Sigmoid colon (tissue), 7 donors: Measurements from ENCODE around the gene ATP2B2. TPM values are rescaled to one million over a fixed set of nuclear protein-coding genes. Genes with fewer than 3 reads are reported as not detected.

ENCODE experiments used
- DNase-seq: peaks from one replicate; pipeline ENCODE4 v3.0.0-alpha.2; 2019
- H3K27ac ChIP-seq, 4 donors: fragments of 200-600 bp; sonication (generic); one replicate each; pipeline ENCODE4 v1.5.1; 2016 to 2019; ENCODE audit warnings: mild to moderate bottlenecking in 1 of 4
- H3K27me3 ChIP-seq, 3 donors: fragments of 200-600 bp; sonication (generic); one replicate each; pipeline ENCODE4 v1.5.1; 2019; ENCODE audit warnings: mild to moderate bottlenecking in 1 of 3
- H3K36me3 ChIP-seq, 4 donors: fragments of 200-600 bp; sonication (generic); one replicate each; pipeline ENCODE4 v1.5.1; 2016 to 2019
- H3K4me1 ChIP-seq, 4 donors: fragments of 200-600 bp; sonication (generic); one replicate each; pipeline ENCODE4 v1.5.1; 2017 to 2019
- H3K4me3 ChIP-seq, 4 donors: fragments of 200-600 bp; sonication (generic); one replicate each; pipeline ENCODE4 v1.5.1; 2017 to 2019; ENCODE audit warnings: mild to moderate bottlenecking in 2 of 4, moderate library complexity in 1 of 4
- H3K9me3 ChIP-seq, 4 donors: fragments of 200-600 bp in 3 of 4; sonication (generic) in 3 of 4; one replicate each; pipeline versions ENCODE4 v1.5.1 to v1.6.1; 2013 to 2019
- EP300 ChIP-seq, 4 donors: sonication (generic); formaldehyde crosslinking; IDR thresholded peaks; one replicate each; pipeline ENCODE4 v1.6.1; 2017; ENCODE audit warnings: antibody characterized with exemption in 4 of 4
- POLR2A ChIP-seq, 2 donors: fragments of 450-650 bp; IDR thresholded peaks; one replicate each; pipeline ENCODE4 v1.6.1; 2016; ENCODE audit warnings: antibody characterized with exemption in 2 of 2, mild to moderate bottlenecking in 2 of 2, moderate library complexity in 2 of 2
- POLR2AphosphoS5 ChIP-seq, 4 donors: sonication (generic); formaldehyde crosslinking; IDR thresholded peaks; one replicate each; pipeline ENCODE4 v1.6.1; 2017; ENCODE audit warnings: antibody characterized with exemption in 4 of 4
- whole genome bisulfite sequencing, 2 donors: extraction: QIAGEN DNeasy Blood & Tissue Kit; methylation state at CpG; one replicate each; pipeline ENCODE4 v1.1.7; 2013; 5-methylcytosine and 5-hydroxymethylcytosine counted together
- intact Hi-C: fragments of 100-400 bp; cut with DNase I; formaldehyde crosslinking; loops from one replicate; pipeline ENCODE4 v1.15.1; 2023
- polyA plus RNA-seq, 3 donors: library from polyadenylated mRNA; stranded (reverse); fragments of 200-250 nt; gene quantifications; one replicate each; pipeline ENCODE4 v1.2.3, GENCODE V29; 2013
- total RNA-seq, 4 donors: library from RNA; depleted of rRNA; stranded (reverse); fragments of >200 nt; gene quantifications; one replicate each; pipeline ENCODE4 v1.1.0, GENCODE V29; 2016
- TF ChIP-seq, protein P1 (sequence below), 4 experiments: fragments of 450-650 bp in 3 of 4; fragments of 200-600 bp in 1 of 4; IDR thresholded peaks; one replicate each; pipeline ENCODE4 v1.5.1; 2016 to 2019; ENCODE audit warnings: antibody characterized with exemption in 4 of 4, mild to moderate bottlenecking in 3 of 4, moderate library complexity in 2 of 4
- donor health status: healthy with polysubstance abuse.
- donor health status: Bipolar disorder and iron deficiency.
- donor health status: healthy.

ATP2B2 gene
- total and polyA plus RNA-seq, 7 donors: under 0.01 to 0.83 (median 0.23) TPM; not detected in 3

DNA sequence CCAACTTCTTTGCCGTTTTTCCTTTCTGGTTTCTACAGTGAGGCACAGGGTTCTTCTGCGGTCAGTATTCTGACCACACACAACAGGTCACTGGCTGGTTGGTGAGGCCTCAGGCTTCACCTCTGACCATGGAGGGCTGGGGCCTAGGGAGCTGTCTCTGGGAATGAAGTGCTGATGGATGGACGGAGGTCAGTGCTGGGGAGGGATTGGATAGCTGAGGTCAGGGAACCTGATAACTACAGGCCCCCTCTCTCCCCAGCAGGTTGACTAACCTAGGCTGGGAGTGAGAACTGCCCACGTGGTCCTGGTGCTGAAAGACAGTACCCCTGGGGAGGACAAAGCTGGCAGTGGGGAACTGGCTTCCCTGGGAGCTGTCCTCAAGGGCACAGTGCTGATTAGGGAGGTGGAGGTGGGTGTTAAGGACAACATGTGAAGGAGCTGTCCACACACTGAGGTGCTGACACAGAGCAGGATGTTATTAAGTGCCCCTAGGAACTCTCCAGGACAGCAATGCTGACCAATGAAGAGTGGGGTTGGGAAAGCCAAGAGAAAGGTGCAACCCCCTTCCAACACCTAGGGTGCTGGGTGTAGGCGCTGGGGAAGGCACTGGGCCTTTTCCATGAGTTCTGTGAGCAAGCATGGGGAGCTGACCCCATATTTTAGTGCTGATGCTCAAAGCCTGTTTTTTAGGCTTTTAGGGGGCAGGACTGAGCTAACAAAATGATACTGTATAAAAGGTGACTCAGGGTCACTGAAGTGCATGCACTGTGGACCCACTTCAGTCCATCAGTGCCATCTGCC lies 45.2 kb downstream of the ATP2B2 start:
- no peaks in the 10 kb centered on the region for H3K36me3 ChIP-seq
- TF ChIP-seq, protein P1, sequence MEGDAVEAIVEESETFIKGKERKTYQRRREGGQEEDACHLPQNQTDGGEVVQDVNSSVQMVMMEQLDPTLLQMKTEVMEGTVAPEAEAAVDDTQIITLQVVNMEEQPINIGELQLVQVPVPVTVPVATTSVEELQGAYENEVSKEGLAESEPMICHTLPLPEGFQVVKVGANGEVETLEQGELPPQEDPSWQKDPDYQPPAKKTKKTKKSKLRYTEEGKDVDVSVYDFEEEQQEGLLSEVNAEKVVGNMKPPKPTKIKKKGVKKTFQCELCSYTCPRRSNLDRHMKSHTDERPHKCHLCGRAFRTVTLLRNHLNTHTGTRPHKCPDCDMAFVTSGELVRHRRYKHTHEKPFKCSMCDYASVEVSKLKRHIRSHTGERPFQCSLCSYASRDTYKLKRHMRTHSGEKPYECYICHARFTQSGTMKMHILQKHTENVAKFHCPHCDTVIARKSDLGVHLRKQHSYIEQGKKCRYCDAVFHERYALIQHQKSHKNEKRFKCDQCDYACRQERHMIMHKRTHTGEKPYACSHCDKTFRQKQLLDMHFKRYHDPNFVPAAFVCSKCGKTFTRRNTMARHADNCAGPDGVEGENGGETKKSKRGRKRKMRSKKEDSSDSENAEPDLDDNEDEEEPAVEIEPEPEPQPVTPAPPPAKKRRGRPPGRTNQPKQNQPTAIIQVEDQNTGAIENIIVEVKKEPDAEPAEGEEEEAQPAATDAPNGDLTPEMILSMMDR (IDR thresholded peaks at IDR 0.05): no peak
- TF ChIP-seq EP300 (IDR thresholded peaks at IDR 0.05): no peak
- no peak for TF ChIP-seq POLR2AphosphoS5 (IDR thresholded peaks at IDR 0.05)
- no peak for TF ChIP-seq POLR2A (IDR thresholded peaks at IDR 0.05)
- no peaks in the 10 kb centered on the region for H3K9me3 ChIP-seq
- no peak overlapping the region for H3K27ac ChIP-seq
- DNase-seq: no peak
- intact Hi-C loops: no loop called here
- H3K4me1 ChIP-seq: no peaks in the 10 kb centered on the region
- H3K27me3 ChIP-seq: peaks cover 0 to 5% (median 0%) of the 10 kb centered on the region in 3 donors
- H3K4me3 ChIP-seq: no peak overlapping the region
- WGBS, 2 donors: 42 to 46% methylated on average over 5 of the region's 5 CpGs

DNA sequence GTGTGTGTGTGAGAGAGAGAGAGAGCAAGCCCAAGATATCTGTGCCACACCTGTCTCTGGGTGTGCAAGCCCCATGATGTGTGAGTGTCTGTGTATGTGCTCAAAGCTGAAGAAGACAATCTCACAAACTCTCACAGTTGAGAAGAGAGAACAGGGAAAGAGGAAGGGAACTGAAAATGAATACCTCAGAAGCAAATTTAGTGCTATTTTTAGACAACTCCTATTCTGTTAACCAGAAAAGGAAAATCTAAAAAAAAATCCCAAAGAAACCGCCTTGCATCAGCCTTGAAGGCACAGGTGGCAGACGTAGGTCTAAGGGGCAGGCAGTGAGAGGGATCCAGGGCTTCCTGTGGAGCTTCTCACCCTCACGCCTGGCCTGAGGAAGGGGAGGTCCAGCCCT lies 47.8 kb downstream of the ATP2B2 start:
- TF ChIP-seq EP300 (IDR thresholded peaks at IDR 0.05) (no peak), POLR2AphosphoS5 (IDR thresholded peaks at IDR 0.05) (no peak), POLR2A (IDR thresholded peaks at IDR 0.05) (no peak)
- TF ChIP-seq, protein P1 (IDR thresholded peaks at IDR 0.05): no peak
- intact Hi-C loops: no loop called here

DNA sequence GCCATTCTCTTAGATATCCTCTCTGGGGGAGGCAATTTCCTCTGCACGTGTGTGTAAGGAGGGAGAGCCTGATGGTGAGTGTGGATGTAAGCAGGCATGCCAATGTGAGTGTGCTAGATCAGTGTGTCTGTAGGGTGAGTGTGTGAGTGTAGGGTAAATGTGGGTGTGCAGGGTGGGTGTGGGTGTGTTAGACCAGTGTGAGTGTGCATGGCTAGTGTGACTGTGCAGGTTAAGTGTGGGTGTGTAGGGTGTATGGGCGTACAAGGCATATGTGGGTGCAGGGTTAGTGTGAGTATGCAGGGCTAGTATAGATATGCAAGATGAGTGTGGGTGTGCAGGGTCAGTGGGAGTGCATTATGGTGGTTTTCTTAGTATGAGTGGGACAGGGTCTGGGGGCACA lies 48.4 kb downstream of the ATP2B2 start:
- no peak for TF ChIP-seq EP300 (IDR thresholded peaks at IDR 0.05)
- H3K4me1 ChIP-seq: no peaks in the 10 kb centered on the region
- 60 to 61% methylated on average over 2 of the region's 2 CpGs for WGBS, 2 donors

More for the DNA sequence above, 47.8 kb downstream of the ATP2B2 start:
- WGBS, 2 donors: 24 to 34% methylated on average over 3 of the region's 3 CpGs
- H3K9me3 ChIP-seq: no peaks in the 10 kb centered on the region
- no peaks in the 10 kb centered on the region for H3K36me3 ChIP-seq
- no peaks in the 10 kb centered on the region for H3K4me1 ChIP-seq
- peaks cover 0 to 5% (median 0%) of the 10 kb centered on the region in 3 donors for H3K27me3 ChIP-seq
- no peak overlapping the region for H3K4me3 ChIP-seq
- DNase-seq: no peak
- H3K27ac ChIP-seq: no peak overlapping the region

DNA sequence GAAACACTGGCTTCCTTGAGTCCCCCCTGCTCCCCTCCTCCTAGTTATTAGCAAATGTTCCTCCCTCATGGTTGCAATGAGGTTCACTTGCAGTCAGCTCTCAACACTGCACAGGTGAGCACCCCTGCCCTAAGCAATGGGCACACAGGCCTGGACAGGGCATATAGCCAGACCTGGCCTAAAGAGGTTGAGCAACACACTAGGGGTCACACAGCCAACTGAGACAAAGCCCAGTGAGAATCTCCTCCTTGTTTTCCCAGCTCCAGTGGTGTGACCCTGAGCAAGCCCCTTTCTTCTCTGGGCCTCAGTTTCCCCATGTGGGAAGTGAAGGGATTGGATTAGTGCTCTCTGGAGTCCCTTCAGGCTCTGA lies 49.9 kb downstream of the ATP2B2 start:
- Histone ChIP-seq H3K36me3 (no peaks in the 10 kb centered on the region), H3K4me3 (no peak overlapping the region), H3K27me3 (peaks cover 0 to 11% (median 0%) of the 10 kb centered on the region in 3 donors), H3K9me3 (no peaks in the 10 kb centered on the region), H3K27ac (no peak overlapping the region), H3K4me1 (no peaks in the 10 kb centered on the region)
- intact Hi-C loops: no loop called here
- no peak for TF ChIP-seq EP300 (IDR thresholded peaks at IDR 0.05)
- TF ChIP-seq POLR2AphosphoS5 (IDR thresholded peaks at IDR 0.05): no peak
- TF ChIP-seq POLR2A (IDR thresholded peaks at IDR 0.05): no peak
- TF ChIP-seq, protein P1 (IDR thresholded peaks at IDR 0.05): no peak
- DNase-seq: no peak

More for the DNA sequence above, 48.4 kb downstream of the ATP2B2 start:
- intact Hi-C loops: no loop called here
- DNase-seq: no peak
- Histone ChIP-seq H3K27ac (no peak overlapping the region), H3K9me3 (no peaks in the 10 kb centered on the region), H3K27me3 (peaks cover 0 to 5% (median 0%) of the 10 kb centered on the region in 3 donors), H3K36me3 (no peaks in the 10 kb centered on the region), H3K4me3 (no peak overlapping the region)

DNA sequence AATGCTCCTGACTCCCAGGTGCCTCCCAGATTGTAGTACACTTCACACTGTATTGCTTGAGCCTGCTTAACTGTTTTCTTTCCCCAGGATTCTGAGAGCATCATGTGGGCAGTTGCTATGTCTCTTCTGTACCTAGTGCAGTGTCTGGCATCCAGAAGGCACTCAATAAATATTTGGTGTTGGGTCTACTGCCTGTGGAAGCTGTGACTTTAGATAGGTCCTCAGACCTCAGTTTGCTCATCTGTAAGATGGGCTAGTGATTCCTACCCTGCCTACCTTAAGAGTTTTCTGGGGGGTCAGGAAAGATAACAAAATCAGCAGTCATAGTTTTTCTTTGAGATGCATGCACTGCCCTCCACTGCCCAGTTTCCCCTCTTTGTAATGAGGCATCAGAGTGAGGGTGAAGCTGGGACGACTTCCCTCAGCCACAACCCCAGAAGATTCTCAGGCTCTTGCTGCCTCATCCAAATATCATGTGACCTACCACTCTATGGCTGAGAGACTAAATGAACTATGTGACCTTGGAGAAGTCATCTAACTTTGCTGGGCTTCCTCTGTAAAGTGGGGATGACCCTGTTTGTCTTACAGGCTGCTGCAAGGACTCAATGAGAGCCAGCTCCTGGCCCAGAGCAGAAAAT lies 50.4 kb downstream of the ATP2B2 start:
- 0% methylated on average over 1 of the region's 1 CpG for WGBS, 2 donors
- no peak overlapping the region for H3K4me3 ChIP-seq
- no peaks in the 10 kb centered on the region for H3K4me1 ChIP-seq
- no peaks in the 10 kb centered on the region for H3K9me3 ChIP-seq
- H3K27ac ChIP-seq: no peak overlapping the region
- no peaks in the 10 kb centered on the region for H3K36me3 ChIP-seq
- H3K27me3 ChIP-seq: peaks cover 0 to 16% (median 0%) of the 10 kb centered on the region in 3 donors
- intact Hi-C loops: no loop called here
- no peak for DNase-seq
- TF ChIP-seq POLR2A (IDR thresholded peaks at IDR 0.05) (no peak), EP300 (IDR thresholded peaks at IDR 0.05) (no peak), POLR2AphosphoS5 (IDR thresholded peaks at IDR 0.05) (no peak)
